GM18517 (cell line): ENCODE data around the gene TBC1D5.
"Not testable (repeated sequence)": the region's sequence is repeated elsewhere in the genome, so short reads cannot be mapped to it uniquely, and the experiment has no call there.

Source experiments
- ATAC-seq: cut with Tn5 transposase; IDR thresholded peaks from one replicate; pipeline ENCODE4 v1.9.1; 2021; ENCODE audit warnings: mild to moderate bottlenecking, moderate library complexity; ENCODE audit not compliant: unreplicated experiment

TBC1D5 gene

GRCh38 chr3:17752436-17752835 is 10.0 kb upstream of the TBC1D5 start:
- ATAC-seq, result no peak

- peak; percentile 41 for ATAC-seq
These were observed 7.4 kb upstream of the TBC1D5 start for GRCh38 chr3:17749705-17750293.

- peak; percentile 12 for ATAC-seq
These were observed 6.8 kb upstream of the TBC1D5 start for GRCh38 chr3:17749281-17749680.

GRCh38 chr3:17747890-17748247 is 5.4 kb upstream of the TBC1D5 start:
- no peak for ATAC-seq

- peak; percentile 72 for ATAC-seq
These were observed 4.9 kb upstream of the TBC1D5 start for GRCh38 chr3:17747174-17747889.

- no peak for ATAC-seq
These were observed 3.5 kb upstream of the TBC1D5 start for GRCh38 chr3:17745894-17746293.

GRCh38 chr3:17745301-17745700 is 2.9 kb upstream of the TBC1D5 start:
- ATAC-seq, result no peak

GRCh38 chr3:17744693-17745092 is 2.3 kb upstream of the TBC1D5 start:
- no peak for ATAC-seq

- no peak for ATAC-seq
These were observed 1.2 kb upstream of the TBC1D5 start for GRCh38 chr3:17743658-17743995.

GRCh38 chr3:17742880-17743657 is 638 bp upstream of the TBC1D5 start:
- peak; percentile 3 for ATAC-seq

- ATAC-seq, result no peak
These were observed 770 bp downstream of the TBC1D5 start for GRCh38 chr3:17741621-17742101.

- no peak for ATAC-seq
These were observed 1.7 kb downstream of the TBC1D5 start for GRCh38 chr3:17740721-17741141.

- ATAC-seq, result no peak
These were observed 3.5 kb downstream of the TBC1D5 start for GRCh38 chr3:17738921-17739320.

- no peak for ATAC-seq
These were observed 4.2 kb downstream of the TBC1D5 start for GRCh38 chr3:17738219-17738618.

GRCh38 chr3:17737591-17737990 is 4.8 kb downstream of the TBC1D5 start:
- no peak for ATAC-seq

- ATAC-seq, result not testable (repeated sequence)
These were observed 7.1 kb downstream of the TBC1D5 start for GRCh38 chr3:17735362-17735761.

- ATAC-seq, result no peak
These were observed 8.7 kb downstream of the TBC1D5 start for GRCh38 chr3:17733768-17734167.

GRCh38 chr3:17733215-17733614 is 9.2 kb downstream of the TBC1D5 start:
- no peak for ATAC-seq

GRCh38 chr3:17730318-17730967 is 12.0 kb downstream of the TBC1D5 start:
- no peak for ATAC-seq

GRCh38 chr3:17726313-17726712 is 16.1 kb downstream of the TBC1D5 start:
- ATAC-seq, result no peak

- not testable (repeated sequence) for ATAC-seq
These were observed 16.6 kb downstream of the TBC1D5 start for GRCh38 chr3:17725844-17726243.
